SU-DHL-6 (cell line): ENCODE data around the gene CORT.

Source experiments
- H2AFZ ChIP-seq: fragments of 200-600 bp; sonication (generic); 2 replicates; pipeline ENCODE4 v1.6.1; 2014; ENCODE audit warnings: low read depth, mild to moderate bottlenecking, moderate library complexity, mixed read lengths, antibody characterized with exemption, low read length; ENCODE audit not compliant: severe bottlenecking
- H3F3A ChIP-seq: fragments of 200-600 bp; shearing (Covaris generic); 2 replicates; pipeline ENCODE4 v1.6.0; 2016; ENCODE audit warnings: antibody characterized with exemption, mild to moderate bottlenecking; ENCODE audit not compliant: insufficient read depth
- H3K27ac ChIP-seq: fragments of 200-600 bp; sonication (generic); 2 replicates; pipeline ENCODE4 v1.5.1; 2016; ENCODE audit warnings: low read depth, mild to moderate bottlenecking, low read length, moderate library complexity, mixed read lengths
- H3K27me3 ChIP-seq: fragments of 200-600 bp; sonication (generic), shearing (Covaris generic); 2 replicates; pipeline ENCODE4 v1.6.0; 2014; ENCODE audit warnings: mild to moderate bottlenecking, low read length
- H3K36me3 ChIP-seq: fragments of 200-600 bp; sonication (generic); 2 replicates; pipeline ENCODE4 v1.6.1; 2014; ENCODE audit warnings: mild to moderate bottlenecking, low read length, mixed read lengths
- H3K4me2 ChIP-seq: fragments of 300-600, 200-600 bp; shearing (Covaris generic), sonication (generic); 2 replicates; pipeline ENCODE4 v1.6.0; 2014; ENCODE audit warnings: low read length, low read depth, mild to moderate bottlenecking; ENCODE audit not compliant: poor library complexity, severe bottlenecking
- H3K4me3 ChIP-seq: fragments of 200-600 bp; sonication (generic); 2 replicates; pipeline ENCODE4 v1.5.1; 2014; ENCODE audit warnings: antibody characterized with exemption, low read length, mild to moderate bottlenecking, mixed read lengths; ENCODE audit not compliant: insufficient read depth, poor library complexity, severe bottlenecking
- H3K79me2 ChIP-seq: fragments of 200-600 bp; sonication (generic); 2 replicates; pipeline ENCODE4 v1.6.1; 2014; ENCODE audit warnings: mild to moderate bottlenecking, low read length, moderate library complexity; ENCODE audit not compliant: insufficient read depth
- H3K9ac ChIP-seq: fragments of 200-600 bp; sonication (generic); 2 replicates; pipeline ENCODE4 v1.7.0; 2014; ENCODE audit warnings: mild to moderate bottlenecking, low read length
- H3K9me2 ChIP-seq: fragments of 200-600 bp; sonication (generic); replicated peaks from 2 replicates; pipeline ENCODE4 v1.6.1; 2014; ENCODE audit warnings: low read length; ENCODE audit not compliant: insufficient read depth
- H3K9me3 ChIP-seq: fragments of 200-600 bp; sonication (generic); 2 replicates; pipeline ENCODE4 v1.6.1; 2014; ENCODE audit warnings: low read length, mixed read lengths; ENCODE audit not compliant: insufficient read depth
- H4K20me1 ChIP-seq: fragments of 200-600 bp; sonication (generic); 2 replicates; pipeline ENCODE4 v1.6.1; 2014; ENCODE audit warnings: low read depth, mild to moderate bottlenecking, antibody characterized with exemption, low read length, moderate library complexity, mixed read lengths
- EZH2phosphoT487 ChIP-seq: fragments of 200-600 bp; sonication (generic), shearing (Covaris generic); conservative IDR thresholded peaks from 2 replicates; pipeline ENCODE4 v1.6.1; 2018; ENCODE audit warnings: mild to moderate bottlenecking, antibody characterized with exemption, low read length, moderate library complexity, mixed read lengths
- TF ChIP-seq, protein P1 (sequence below): fragments of 200-600 bp; sonication (generic); IDR thresholded peaks from one replicate; pipeline ENCODE4 v1.5.1; 2017; ENCODE audit warnings: antibody characterized with exemption, mild to moderate bottlenecking, low read length, moderate library complexity; ENCODE audit not compliant: insufficient read depth, poor library complexity, severe bottlenecking

Gene CORT

DNA sequence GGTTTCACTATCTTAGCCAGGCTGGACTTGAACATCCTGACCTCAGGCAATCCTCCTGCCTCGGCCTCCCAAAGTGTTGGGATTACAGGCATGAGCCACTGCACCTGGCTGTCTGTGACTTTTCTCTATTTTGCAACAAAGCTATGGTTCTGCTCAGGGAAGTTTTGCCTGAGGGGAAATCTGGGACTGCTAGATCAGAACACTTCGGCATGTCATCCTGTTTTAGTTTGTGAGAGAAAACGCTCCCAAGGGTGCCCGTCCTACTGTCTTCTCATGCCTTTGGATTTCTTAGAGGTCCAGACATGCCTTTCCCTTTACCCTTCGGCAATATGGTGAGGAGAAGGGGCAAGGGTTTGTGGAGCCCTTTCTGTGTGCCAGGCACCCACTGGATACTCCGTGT lies 5.6 kb upstream of the CORT start:
- Histone ChIP-seq H3K79me2 (no peaks in the 10 kb centered on the region), H3K27ac (no peak overlapping the region), H3K9ac (no peak overlapping the region), H3K9me3 (no peaks in the 10 kb centered on the region), H3K27me3 (no peaks in the 10 kb centered on the region), H3K4me2 (no peak overlapping the region), H3F3A (no peaks in the 10 kb centered on the region), H3K4me3 (no peak overlapping the region), H4K20me1 (no peaks in the 10 kb centered on the region), H3K9me2 (no peaks in the 10 kb centered on the region), H2AFZ (no peak overlapping the region), H3K36me3 (no peaks in the 10 kb centered on the region)
- TF ChIP-seq, protein P1, sequence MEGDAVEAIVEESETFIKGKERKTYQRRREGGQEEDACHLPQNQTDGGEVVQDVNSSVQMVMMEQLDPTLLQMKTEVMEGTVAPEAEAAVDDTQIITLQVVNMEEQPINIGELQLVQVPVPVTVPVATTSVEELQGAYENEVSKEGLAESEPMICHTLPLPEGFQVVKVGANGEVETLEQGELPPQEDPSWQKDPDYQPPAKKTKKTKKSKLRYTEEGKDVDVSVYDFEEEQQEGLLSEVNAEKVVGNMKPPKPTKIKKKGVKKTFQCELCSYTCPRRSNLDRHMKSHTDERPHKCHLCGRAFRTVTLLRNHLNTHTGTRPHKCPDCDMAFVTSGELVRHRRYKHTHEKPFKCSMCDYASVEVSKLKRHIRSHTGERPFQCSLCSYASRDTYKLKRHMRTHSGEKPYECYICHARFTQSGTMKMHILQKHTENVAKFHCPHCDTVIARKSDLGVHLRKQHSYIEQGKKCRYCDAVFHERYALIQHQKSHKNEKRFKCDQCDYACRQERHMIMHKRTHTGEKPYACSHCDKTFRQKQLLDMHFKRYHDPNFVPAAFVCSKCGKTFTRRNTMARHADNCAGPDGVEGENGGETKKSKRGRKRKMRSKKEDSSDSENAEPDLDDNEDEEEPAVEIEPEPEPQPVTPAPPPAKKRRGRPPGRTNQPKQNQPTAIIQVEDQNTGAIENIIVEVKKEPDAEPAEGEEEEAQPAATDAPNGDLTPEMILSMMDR = no peak
- TF ChIP-seq EZH2phosphoT487 = no peak

GRCh38 chr1:10444795-10445397 lies 4.9 kb upstream of the CORT start:
- Histone ChIP-seq H3K27me3 (no peaks in the 10 kb centered on the region), H3K4me3 (no peak overlapping the region), H3K4me2 (no peak overlapping the region), H3K27ac (no peak overlapping the region), H4K20me1 (no peaks in the 10 kb centered on the region), H3K9me2 (no peaks in the 10 kb centered on the region), H3K9me3 (no peaks in the 10 kb centered on the region), H2AFZ (no peak overlapping the region), H3F3A (no peaks in the 10 kb centered on the region), H3K79me2 (no peaks in the 10 kb centered on the region), H3K9ac (no peak overlapping the region), H3K36me3 (no peaks in the 10 kb centered on the region)
- TF ChIP-seq EZH2phosphoT487 = no peak
- TF ChIP-seq, protein P1 = no peak

- H3K9ac ChIP-seq = no peak overlapping the region
- no peaks in the 10 kb centered on the region for H3K79me2 ChIP-seq
- 0 out of 2 replicates have a peak, but pooled peaks cover 5% of the 10 kb centered on the region for H3F3A ChIP-seq
- no peak overlapping the region for H3K4me3 ChIP-seq
- no peak overlapping the region for H2AFZ ChIP-seq
- H3K27ac ChIP-seq = no peak overlapping the region
- no peaks in the 10 kb centered on the region for H3K9me2 ChIP-seq
- H4K20me1 ChIP-seq = no peaks in the 10 kb centered on the region
- no peaks in the 10 kb centered on the region for H3K9me3 ChIP-seq
- TF ChIP-seq, protein P1 = no peak
- no peak for TF ChIP-seq EZH2phosphoT487
- H3K36me3 ChIP-seq = no peaks in the 10 kb centered on the region
- H3K4me2 ChIP-seq = no peak overlapping the region
- no peaks in the 10 kb centered on the region for H3K27me3 ChIP-seq
Measured at GRCh38 chr1:10446790-10447422, 2.9 kb upstream of the CORT start.
